ENCODE results near the gene KCNT2.

DNA sequence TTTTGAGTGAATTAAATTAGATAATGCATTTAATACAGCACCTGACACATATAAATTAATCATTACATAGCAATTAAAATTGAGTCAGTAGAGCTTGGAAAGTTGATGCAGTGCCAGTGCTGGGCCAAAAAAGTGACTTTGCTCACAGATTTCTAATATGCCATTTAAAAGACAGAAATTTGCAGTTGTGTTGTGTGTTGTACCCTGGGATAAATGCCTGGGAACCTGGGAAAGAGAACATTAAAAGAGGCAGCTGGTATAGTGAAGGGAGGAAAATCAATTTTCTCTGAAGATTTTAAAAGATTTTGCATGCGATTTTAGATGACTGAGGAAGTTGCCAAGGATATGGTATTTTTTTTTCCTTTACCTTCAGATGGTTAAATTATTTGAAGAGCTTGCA lies 32.7 kb upstream of the KCNT2 start:
- TF ChIP-seq THRAP3 (IDR thresholded peaks at IDR 0.05; ENCODE audit: borderline replicate concordance) (no peak), CHD2 (IDR thresholded peaks at IDR 0.05; ENCODE audit: low read depth, low read length) (no peak), POLR2A (conservative IDR thresholded peaks at IDR 0.05) (no peak), SP1 (CRISPR knock-in tag; IDR thresholded peaks at IDR 0.05) (no peak), ARHGAP35 (IDR thresholded peaks at IDR 0.05; ENCODE audit: partially characterized antibody) (no peak), YBX1 (IDR thresholded peaks at IDR 0.05) (no peak), JUN (IDR thresholded peaks at IDR 0.05; ENCODE audit: borderline replicate concordance, low read depth, low read length) (no peak), JUN (CRISPR knock-in tag; IDR thresholded peaks at IDR 0.05; ENCODE audit: borderline replicate concordance) (no peak), EZH2 (IDR thresholded peaks at IDR 0.05; ENCODE audit: borderline replicate concordance, low read depth, low read length) (no peak), FUS (optimal IDR thresholded peaks at IDR 0.05; ENCODE audit: low read depth, low read length) (no peak), ETV6 (IDR thresholded peaks at IDR 0.05; ENCODE audit: borderline replicate concordance in 1 of 2, low read depth in 2 of 2, low read length in 1 of 2) (no peak), ETV6 (CRISPR knock-in tag; IDR thresholded peaks at IDR 0.05; ENCODE audit: borderline replicate concordance) (no peak)
- TF ChIP-seq, protein P1, sequence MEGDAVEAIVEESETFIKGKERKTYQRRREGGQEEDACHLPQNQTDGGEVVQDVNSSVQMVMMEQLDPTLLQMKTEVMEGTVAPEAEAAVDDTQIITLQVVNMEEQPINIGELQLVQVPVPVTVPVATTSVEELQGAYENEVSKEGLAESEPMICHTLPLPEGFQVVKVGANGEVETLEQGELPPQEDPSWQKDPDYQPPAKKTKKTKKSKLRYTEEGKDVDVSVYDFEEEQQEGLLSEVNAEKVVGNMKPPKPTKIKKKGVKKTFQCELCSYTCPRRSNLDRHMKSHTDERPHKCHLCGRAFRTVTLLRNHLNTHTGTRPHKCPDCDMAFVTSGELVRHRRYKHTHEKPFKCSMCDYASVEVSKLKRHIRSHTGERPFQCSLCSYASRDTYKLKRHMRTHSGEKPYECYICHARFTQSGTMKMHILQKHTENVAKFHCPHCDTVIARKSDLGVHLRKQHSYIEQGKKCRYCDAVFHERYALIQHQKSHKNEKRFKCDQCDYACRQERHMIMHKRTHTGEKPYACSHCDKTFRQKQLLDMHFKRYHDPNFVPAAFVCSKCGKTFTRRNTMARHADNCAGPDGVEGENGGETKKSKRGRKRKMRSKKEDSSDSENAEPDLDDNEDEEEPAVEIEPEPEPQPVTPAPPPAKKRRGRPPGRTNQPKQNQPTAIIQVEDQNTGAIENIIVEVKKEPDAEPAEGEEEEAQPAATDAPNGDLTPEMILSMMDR (IDR thresholded peaks at IDR 0.05 in 2 of 3, conservative IDR thresholded peaks at IDR 0.05 in 1 of 3; ENCODE audit: insufficient read depth in 2 of 3, low read depth in 1 of 3, low read length in 3 of 3): no peak
- TF ChIP-seq, protein P2, sequence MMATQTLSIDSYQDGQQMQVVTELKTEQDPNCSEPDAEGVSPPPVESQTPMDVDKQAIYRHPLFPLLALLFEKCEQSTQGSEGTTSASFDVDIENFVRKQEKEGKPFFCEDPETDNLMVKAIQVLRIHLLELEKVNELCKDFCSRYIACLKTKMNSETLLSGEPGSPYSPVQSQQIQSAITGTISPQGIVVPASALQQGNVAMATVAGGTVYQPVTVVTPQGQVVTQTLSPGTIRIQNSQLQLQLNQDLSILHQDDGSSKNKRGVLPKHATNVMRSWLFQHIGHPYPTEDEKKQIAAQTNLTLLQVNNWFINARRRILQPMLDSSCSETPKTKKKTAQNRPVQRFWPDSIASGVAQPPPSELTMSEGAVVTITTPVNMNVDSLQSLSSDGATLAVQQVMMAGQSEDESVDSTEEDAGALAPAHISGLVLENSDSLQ (IDR thresholded peaks at IDR 0.05): no peak
- TF ChIP-seq, protein P3, sequence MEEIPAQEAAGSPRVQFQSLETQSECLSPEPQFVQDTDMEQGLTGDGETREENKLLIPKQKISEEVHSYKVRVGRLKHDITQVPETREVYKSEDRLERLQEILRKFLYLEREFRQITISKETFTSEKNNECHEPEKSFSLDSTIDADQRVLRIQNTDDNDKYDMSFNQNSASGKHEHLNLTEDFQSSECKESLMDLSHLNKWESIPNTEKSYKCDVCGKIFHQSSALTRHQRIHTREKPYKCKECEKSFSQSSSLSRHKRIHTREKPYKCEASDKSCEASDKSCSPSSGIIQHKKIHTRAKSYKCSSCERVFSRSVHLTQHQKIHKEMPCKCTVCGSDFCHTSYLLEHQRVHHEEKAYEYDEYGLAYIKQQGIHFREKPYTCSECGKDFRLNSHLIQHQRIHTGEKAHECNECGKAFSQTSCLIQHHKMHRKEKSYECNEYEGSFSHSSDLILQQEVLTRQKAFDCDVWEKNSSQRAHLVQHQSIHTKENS (CRISPR knock-in tag; IDR thresholded peaks at IDR 0.05): no peak
